Naive thymus-derived CD8-positive, alpha-beta T cell (primary cell): ENCODE measurements around the gene CNTLN. TPM values are rescaled to one million over a fixed set of nuclear protein-coding genes. Genes with fewer than 3 reads are reported as not detected.
"Not testable (repeated sequence)": the region's sequence is repeated elsewhere in the genome, so short reads cannot be mapped to it uniquely, and the experiment has no call there.

Experiments used
- ATAC-seq, 2 donors: fragments of 150-1000 bp; cut with Tn5 transposase in 1 of 2; sonication (Bioruptor Pico), chemical (Tn5 transposase) in 1 of 2; 1 replicate in 1 of 2; 2 replicates in 1 of 2; pipeline ENCODE4 v1.10.0; 2021; ENCODE audit warnings: mild to moderate bottlenecking in 2 of 2, moderate library complexity in 2 of 2
- POLR2A ChIA-PET: fragments of 350-600 bp; sonication (Branson Sonifier 250); formaldehyde crosslinking; loops from one replicate; lab custom pipeline; 2021; ENCODE audit warnings: antibody characterized with exemption; lab: Charles Lee
- DNase-seq, 10 donors: peaks; one replicate each; pipeline versions ENCODE4 v3.0.0 to v3.0.0-alpha.2; 2020 to 2022
- H3K27ac Mint-ChIP-seq, 10 donors: one replicate each; pipeline ENCODE4 v1.8.0; 2020 to 2022; ENCODE audit warnings: mild to moderate bottlenecking in 10 of 10, mixed read lengths in 10 of 10, moderate library complexity in 4 of 10, inconsistent platforms in 1 of 10
- H3K27me3 Mint-ChIP-seq, 5 donors: one replicate each; pipeline ENCODE4 v1.8.0; 2021 to 2022; ENCODE audit warnings: mixed read lengths in 5 of 5
- H3K36me3 Mint-ChIP-seq, 3 donors: one replicate each; pipeline ENCODE4 v1.8.0; 2020 to 2022; ENCODE audit warnings: mixed read lengths in 3 of 3, mild to moderate bottlenecking in 2 of 3, inconsistent platforms in 1 of 3
- H3K4me1 Mint-ChIP-seq, 4 donors: one replicate each; pipeline ENCODE4 v1.8.0; 2021 to 2022; ENCODE audit warnings: mixed read lengths in 4 of 4
- H3K4me3 Mint-ChIP-seq, 10 donors: one replicate each; pipeline ENCODE4 v1.8.0; 2020 to 2022; ENCODE audit warnings: mild to moderate bottlenecking in 10 of 10, mixed read lengths in 10 of 10, moderate library complexity in 6 of 10, inconsistent platforms in 1 of 10
- H3K9me3 Mint-ChIP-seq, 9 donors: one replicate each; pipeline ENCODE4 v1.8.0; 2020 to 2022; ENCODE audit warnings: mixed read lengths in 9 of 9, mild to moderate bottlenecking in 3 of 9, inconsistent platforms in 1 of 9, moderate library complexity in 1 of 9
- polyA plus RNA-seq, 3 donors: library from polyadenylated mRNA; unstranded; fragments of 300-500 nt; fragmentation: Illumina TruSeq; gene quantifications; one replicate each; pipeline ENCODE4 v1.2.3, GENCODE V29; 2021
- total RNA-seq, 8 experiments: library from RNA in 2 of 8; stranded (reverse) in 2 of 8; gene quantifications; one replicate each; pipeline ENCODE4 v1.2.3 and lab custom pipeline; 2021 to 2026

CNTLN gene
- total and polyA plus RNA-seq, 5 experiments from 2014 or later: not detected

DNA sequence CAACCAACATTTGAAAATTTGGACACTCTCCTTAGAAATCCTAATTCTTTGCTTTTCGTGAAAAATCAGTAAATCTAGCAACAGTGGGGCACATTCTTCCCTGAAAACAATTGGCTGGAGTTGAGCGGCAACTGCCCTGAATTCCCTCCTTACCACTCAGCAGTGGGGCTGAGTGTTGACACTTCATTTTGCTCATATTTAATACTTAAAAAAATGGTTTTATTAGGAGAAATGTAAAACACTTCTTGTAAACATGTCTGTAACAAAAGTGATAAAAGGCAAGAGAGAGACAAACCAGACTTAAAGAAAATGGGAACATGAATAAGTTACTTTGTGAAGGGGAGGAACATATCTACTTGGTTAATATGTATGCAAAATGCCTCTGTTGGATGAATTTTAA is 193.5 kb downstream of the CNTLN start:
- POLR2A ChIA-PET: no interaction called here
- Mint-ChIP-seq H3K27ac (no peak overlapping the region), H3K36me3 (no peaks in the 10 kb centered on the region), H3K4me1 (no peaks in the 10 kb centered on the region), H3K9me3 (no peaks in the 10 kb centered on the region), H3K4me3 (no peak overlapping the region), H3K27me3 (no peaks in the 10 kb centered on the region)
- ATAC-seq: no peak
- DNase-seq: no peak

DNA sequence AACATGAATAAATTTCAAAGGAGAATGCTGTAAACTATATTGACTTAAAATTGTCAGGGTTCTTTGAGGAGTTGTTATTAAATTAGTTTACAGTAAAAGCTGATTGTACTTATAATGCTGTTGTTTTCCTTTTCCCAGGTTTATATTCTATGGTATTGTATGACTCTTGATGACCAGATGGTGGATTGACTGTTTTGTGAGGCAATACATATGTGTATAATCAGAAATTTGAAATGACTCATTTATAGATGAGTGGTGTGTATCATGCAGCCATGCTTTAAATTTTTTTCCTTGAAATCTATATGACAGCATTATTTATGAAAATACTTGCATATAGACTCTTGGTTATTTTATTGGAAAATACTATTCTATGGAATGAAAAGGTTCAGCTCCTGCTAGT is 195.3 kb downstream of the CNTLN start:
- no peaks in the 10 kb centered on the region for H3K4me1 Mint-ChIP-seq

DNA sequence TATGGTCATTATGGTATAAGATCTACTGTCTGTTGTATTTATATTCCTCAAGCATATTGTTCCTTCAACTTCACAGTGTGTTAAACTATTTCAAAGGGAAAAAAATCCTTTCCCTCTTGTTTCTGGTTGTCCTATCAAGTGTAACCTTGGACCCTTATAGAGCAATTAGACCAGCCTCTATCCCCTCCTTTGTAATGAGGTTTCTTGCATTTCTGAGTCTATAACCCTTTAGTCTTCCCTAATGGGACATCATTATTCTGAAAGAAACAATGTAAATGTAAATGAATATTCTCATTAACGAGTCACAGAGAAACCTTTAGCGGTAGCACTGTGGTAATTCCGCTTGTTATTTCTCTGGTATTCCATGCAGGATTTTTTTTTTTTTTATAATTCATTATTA is 197.3 kb downstream of the CNTLN start:
- no peak for ATAC-seq
- Mint-ChIP-seq H3K9me3 (peaks cover 0 to 2% (median 0%) of the 10 kb centered on the region in 9 donors), H3K4me1 (no peaks in the 10 kb centered on the region), H3K27me3 (no peaks in the 10 kb centered on the region), H3K27ac (no peak overlapping the region), H3K36me3 (no peaks in the 10 kb centered on the region), H3K4me3 (no peak overlapping the region)
- no peak for DNase-seq
- POLR2A ChIA-PET: no interaction called here

More for the DNA sequence above, 195.3 kb downstream of the CNTLN start:
- Mint-ChIP-seq H3K27me3 (no peaks in the 10 kb centered on the region), H3K9me3 (peaks cover 0 to 2% (median 0%) of the 10 kb centered on the region in 9 donors), H3K4me3 (no peak overlapping the region), H3K27ac (no peak overlapping the region), H3K36me3 (no peaks in the 10 kb centered on the region)
- ATAC-seq (no peak), DNase-seq (no peak)
- POLR2A ChIA-PET: no interaction called here

DNA sequence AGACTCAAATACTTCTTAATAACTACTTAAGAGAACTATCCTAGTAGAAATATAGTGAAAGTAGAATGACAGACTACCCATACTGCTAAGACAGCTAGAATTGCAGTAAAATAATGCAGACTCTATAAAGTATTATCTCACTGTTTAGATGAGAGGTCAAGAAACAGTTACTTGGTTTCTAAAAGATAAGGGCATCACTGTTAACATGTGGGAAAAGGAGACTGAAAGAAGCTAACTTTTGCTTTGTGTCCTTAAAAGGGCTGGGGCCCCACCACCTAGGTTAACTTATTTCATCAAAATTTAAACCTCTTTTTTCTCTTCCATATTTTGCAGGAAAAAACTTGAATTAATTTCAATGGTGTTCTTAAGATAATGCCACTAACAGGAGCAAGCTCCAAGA is 204.3 kb downstream of the CNTLN start:
- Mint-ChIP-seq H3K36me3 (no peaks in the 10 kb centered on the region), H3K4me1 (no peaks in the 10 kb centered on the region), H3K27me3 (no peaks in the 10 kb centered on the region), H3K9me3 (peaks cover 0 to 2% (median 0%) of the 10 kb centered on the region in 9 donors), H3K27ac (no peak overlapping the region), H3K4me3 (no peak overlapping the region)
- no peak for ATAC-seq
- no peak for DNase-seq
- POLR2A ChIA-PET: no interaction called here

DNA sequence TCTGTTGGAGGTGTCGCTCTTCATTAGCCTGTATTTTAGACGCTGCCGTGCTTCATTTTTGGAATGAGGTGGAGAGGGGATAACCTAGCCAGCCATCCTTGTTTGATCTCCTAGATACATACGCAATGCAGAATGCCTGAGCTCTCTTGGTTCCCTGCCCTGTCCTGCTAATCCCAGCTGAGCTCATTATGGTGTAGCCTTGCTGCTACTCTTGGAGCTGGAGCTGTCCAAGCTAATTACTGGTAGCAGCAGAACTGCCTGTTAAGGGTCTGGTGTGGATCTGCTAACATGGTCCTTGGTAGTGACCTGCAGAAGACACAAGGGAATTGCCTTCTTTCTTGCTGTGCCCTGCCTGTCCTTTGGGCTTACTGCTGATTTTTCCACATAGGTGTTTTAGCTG is 207.9 kb downstream of the CNTLN start:
- no peak for DNase-seq
- POLR2A ChIA-PET: no interaction called here

DNA sequence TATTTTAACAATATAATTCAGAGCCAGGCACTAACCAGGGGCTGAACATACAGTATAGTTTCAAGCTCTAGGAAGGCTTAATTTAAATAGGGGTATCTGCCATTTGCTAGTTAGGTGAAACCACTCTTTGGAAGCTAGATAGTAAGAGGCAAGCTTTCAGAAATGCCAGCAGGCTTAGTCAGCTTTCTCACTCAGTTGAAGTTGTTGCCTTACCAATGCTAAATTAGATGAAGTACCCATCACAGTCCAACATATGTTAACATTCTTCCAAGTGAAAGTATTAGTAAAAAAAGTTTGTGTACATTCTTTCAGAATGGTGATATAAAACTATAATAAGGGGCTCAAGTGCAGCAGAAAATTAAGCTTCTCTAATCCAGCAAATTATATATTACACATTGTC is 215.0 kb downstream of the CNTLN start:
- Mint-ChIP-seq H3K4me3 (no peak overlapping the region), H3K9me3 (peaks cover 0 to 11% (median 0%) of the 10 kb centered on the region in 9 donors), H3K27me3 (no peaks in the 10 kb centered on the region), H3K27ac (no peak overlapping the region), H3K36me3 (no peaks in the 10 kb centered on the region), H3K4me1 (peaks cover 0 to 2% (median 0%) of the 10 kb centered on the region in 4 donors)
- DNase-seq: no peak
- ATAC-seq: no peak
- POLR2A ChIA-PET: no interaction called here

More for the DNA sequence above, 207.9 kb downstream of the CNTLN start:
- Mint-ChIP-seq H3K9me3 (peaks cover 0 to 2% (median 0%) of the 10 kb centered on the region in 9 donors), H3K27ac (no peak overlapping the region), H3K36me3 (no peaks in the 10 kb centered on the region), H3K4me1 (no peaks in the 10 kb centered on the region), H3K27me3 (no peaks in the 10 kb centered on the region), H3K4me3 (no peak overlapping the region)
- ATAC-seq: no peak

DNA sequence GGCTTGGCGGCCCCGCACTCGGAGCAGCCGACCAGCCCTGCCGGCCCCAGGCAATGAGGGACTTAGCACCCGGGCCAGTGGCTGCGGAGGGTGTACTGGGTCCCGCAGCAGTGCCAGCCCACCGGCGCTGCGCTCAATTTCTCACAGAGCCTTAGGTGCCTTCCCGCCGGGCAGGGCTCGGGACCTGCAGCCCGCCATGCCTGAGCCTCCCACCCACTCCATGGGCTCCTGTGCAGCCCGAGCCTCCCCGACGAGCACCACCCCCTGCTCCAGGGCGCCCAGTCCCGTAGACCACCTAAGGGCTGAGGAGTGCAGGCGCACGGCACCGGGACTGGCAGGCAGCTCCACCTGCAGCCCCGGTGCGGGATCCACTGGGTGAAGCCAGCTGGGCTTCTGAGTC is 219.2 kb downstream of the CNTLN start:
- H3K4me3 Mint-ChIP-seq, POLR2A ChIA-PET, DNase-seq, H3K36me3 Mint-ChIP-seq, H3K27ac Mint-ChIP-seq, H3K4me1 Mint-ChIP-seq, ATAC-seq, H3K9me3 Mint-ChIP-seq, H3K27me3 Mint-ChIP-seq: not testable (repeated sequence)

DNA sequence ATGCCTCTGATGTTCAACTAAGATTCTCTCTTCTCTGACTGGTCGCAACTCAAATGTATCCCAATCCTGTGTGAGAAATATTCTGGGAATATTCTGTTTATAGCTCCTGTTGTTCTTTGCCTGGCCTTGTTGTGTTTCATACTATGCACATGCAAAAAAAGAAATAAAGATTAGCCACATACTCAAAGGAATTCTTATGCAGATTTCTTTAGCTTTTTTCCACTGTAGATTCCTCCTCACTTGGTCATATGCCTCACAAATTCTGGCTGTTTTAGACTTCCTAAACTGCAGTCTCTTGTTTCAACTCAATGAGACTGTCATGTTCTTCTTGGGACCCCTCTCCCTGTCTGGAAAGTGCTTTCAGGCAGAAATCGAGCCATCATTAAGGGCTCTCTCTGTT is 226.5 kb downstream of the CNTLN start:
- no peaks in the 10 kb centered on the region for H3K4me1 Mint-ChIP-seq
- H3K27me3 Mint-ChIP-seq: peaks cover 0 to 3% (median 0%) of the 10 kb centered on the region in 5 donors
- ATAC-seq: no peak
- no peak overlapping the region for H3K4me3 Mint-ChIP-seq
- POLR2A ChIA-PET: no interaction called here
- no peak for DNase-seq
- H3K9me3 Mint-ChIP-seq: peaks cover 0 to 11% (median 3%) of the 10 kb centered on the region in 9 donors
- H3K27ac Mint-ChIP-seq: no peak overlapping the region
- H3K36me3 Mint-ChIP-seq: no peaks in the 10 kb centered on the region

DNA sequence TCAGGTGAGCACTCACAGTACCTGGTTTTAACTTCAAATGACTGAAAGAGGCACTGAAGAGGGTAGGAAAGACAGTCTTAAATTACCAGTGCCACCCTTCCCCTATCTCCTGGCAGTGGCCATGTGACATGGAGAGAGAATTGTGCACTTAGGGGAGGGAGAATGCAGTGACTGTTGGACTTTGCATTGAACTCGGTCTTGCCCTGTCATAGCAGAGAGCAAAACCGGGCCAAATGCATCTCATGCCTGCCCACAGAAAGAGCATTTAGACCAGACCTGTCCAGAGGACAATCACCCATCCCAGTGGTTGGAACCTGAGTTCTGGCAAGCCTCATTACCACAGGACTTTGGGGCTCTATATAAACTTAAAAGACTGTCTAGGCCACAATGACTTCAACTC is 232.2 kb downstream of the CNTLN start:
- POLR2A ChIA-PET: no interaction called here
- H3K9me3 Mint-ChIP-seq: peaks cover 0 to 23% (median 4%) of the 10 kb centered on the region in 9 donors
- DNase-seq (no peak), ATAC-seq (no peak)
- H3K4me3 Mint-ChIP-seq: no peak overlapping the region
- no peak overlapping the region for H3K27ac Mint-ChIP-seq
- H3K27me3 Mint-ChIP-seq: peaks cover 0 to 3% (median 0%) of the 10 kb centered on the region in 5 donors
- H3K4me1 Mint-ChIP-seq: no peaks in the 10 kb centered on the region
- no peaks in the 10 kb centered on the region for H3K36me3 Mint-ChIP-seq

DNA sequence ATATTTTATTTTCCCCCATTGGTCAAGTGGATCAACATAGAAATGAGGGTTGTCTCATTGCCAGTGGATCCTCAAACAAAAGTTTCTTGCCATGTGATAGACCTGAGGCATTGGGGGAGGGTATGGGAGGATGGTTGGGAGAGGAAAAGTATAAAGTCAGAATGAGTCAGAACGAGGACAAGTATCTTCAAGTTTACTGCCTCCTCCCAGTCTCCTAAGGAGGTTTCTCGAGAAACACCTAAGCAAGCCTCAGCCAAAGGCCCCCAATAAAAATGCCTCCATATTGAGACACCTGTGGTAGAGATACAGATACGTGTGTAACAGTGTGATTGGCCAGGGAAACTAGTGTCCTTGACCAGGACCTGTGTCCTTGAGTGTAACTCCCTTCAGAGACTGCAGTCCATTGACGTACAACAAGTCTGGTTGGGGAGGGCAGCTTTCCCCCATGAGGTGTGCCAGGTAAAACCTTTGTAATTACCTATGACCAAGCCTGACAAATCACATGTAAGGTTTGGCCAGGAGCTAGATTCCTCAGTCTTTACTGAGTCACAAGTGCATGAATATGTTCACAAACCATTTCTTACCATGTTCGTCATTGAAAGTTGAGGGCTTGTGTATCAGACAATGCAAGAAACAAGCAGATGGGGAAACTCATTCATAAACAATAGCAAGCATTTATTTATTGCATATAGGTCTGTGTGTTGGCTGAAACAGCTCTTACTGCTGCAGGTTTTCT is 245.5 kb downstream of the CNTLN start:
- Mint-ChIP-seq H3K9me3 (peaks cover 0 to 9% (median 1%) of the 10 kb centered on the region in 9 donors), H3K27me3 (no peaks in the 10 kb centered on the region), H3K4me1 (no peaks in the 10 kb centered on the region), H3K36me3 (no peaks in the 10 kb centered on the region), H3K4me3 (no peak overlapping the region), H3K27ac (no peak overlapping the region)
- ATAC-seq (no peak), DNase-seq (no peak)
- POLR2A ChIA-PET: no interaction called here

DNA sequence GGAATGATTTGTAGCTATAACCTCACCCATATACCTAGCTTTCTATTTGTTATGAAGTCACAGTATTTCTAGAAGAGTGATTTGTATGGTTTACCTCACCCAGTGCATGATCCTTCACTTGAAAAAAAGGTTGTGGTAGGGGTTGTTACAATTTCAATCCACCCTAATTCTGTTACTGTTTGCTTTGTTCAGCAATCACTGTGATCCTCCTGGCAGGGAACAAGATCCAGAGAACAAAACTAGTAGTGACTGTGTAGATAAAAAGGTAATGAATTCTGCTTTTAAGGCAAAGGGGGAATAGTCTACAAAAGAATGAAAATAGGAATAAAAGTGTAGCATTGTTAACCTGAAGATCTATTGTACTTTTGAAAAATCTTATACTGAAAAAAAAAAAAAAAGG is 252.7 kb downstream of the CNTLN start:
- Mint-ChIP-seq H3K4me3 (no peak overlapping the region), H3K36me3 (no peaks in the 10 kb centered on the region), H3K27ac (no peak overlapping the region), H3K4me1 (no peaks in the 10 kb centered on the region), H3K27me3 (no peaks in the 10 kb centered on the region), H3K9me3 (peaks cover 0 to 3% (median 0%) of the 10 kb centered on the region in 9 donors)
- ATAC-seq (no peak), DNase-seq (no peak)
- POLR2A ChIA-PET: no interaction called here

DNA sequence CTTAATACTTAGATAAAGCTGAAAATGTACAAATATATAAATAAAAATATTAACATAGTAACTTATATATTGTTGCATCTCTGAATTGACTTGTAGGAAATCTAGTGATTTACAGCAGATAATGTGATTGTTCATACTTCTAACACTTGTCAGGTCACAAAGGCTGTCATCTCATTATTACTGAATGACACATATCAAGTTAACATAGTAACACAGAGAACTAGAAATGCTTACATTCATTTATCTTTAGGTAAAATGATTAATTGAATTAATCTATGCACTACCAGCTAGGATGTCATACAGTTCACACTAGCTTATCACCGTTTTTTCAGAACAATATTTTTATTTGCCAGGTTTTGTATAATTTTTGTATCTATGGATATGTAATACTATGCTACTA is 254.2 kb downstream of the CNTLN start:
- H3K9me3 Mint-ChIP-seq: peaks cover 0 to 3% (median 0%) of the 10 kb centered on the region in 9 donors
- POLR2A ChIA-PET: no interaction called here
- no peaks in the 10 kb centered on the region for H3K4me1 Mint-ChIP-seq
- no peak overlapping the region for H3K27ac Mint-ChIP-seq
- ATAC-seq (no peak), DNase-seq (no peak)
- no peak overlapping the region for H3K4me3 Mint-ChIP-seq
- no peaks in the 10 kb centered on the region for H3K27me3 Mint-ChIP-seq
- H3K36me3 Mint-ChIP-seq: no peaks in the 10 kb centered on the region

DNA sequence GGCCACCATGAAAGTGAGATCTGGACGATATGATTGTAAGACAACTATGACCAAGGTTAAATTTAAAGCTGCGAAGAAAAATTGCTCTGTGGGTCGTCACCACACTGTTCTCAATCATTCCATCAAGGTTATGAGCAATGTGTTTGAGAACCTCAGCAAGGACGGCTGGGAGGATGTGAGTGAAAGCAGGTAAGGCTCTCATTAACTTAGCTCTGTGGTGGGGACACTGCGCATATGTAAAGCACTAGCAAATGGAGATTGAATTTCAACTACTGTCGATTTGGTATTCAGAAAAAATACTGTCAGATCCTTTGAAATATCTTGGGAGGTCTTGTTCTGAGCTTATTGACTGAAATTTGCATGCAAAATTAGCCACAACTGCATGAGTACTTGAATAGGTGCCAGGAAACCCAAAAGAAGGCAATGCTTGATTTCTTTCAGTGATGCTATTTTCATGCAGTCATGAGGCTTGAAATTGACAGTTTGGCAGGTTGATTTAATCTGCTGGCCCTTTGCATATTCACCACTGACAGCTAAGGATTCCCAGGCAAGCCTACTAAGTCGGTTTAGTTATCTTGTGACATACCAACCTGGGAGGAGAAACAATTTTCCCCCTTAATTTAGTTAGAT is 260.2 kb downstream of the CNTLN start:
- Mint-ChIP-seq H3K27ac (no peak overlapping the region), H3K9me3 (peaks cover 0 to 12% (median 0%) of the 10 kb centered on the region in 9 donors), H3K27me3 (no peaks in the 10 kb centered on the region), H3K36me3 (no peaks in the 10 kb centered on the region), H3K4me1 (no peaks in the 10 kb centered on the region), H3K4me3 (no peak overlapping the region)
- no peak for DNase-seq
- POLR2A ChIA-PET: no interaction called here
- ATAC-seq: no peak
